KBM-7 (cell line): ENCODE results near the gene NRF1.
"Not testable (repeated sequence)": the region's sequence is repeated elsewhere in the genome, so short reads cannot be mapped to it uniquely, and the experiment has no call there.

Source experiments
- DNase-seq: peaks from one replicate; pipeline ENCODE4 v3.0.0-alpha.2; 2015
- in situ Hi-C: fragments of 300-500 bp; cut with MboI; formaldehyde crosslinking; loops from 2 replicates; pipeline ENCODE4 v1.14.3; 2020; ENCODE audit warnings: low sequenced_read_pairs, low pct_unique_long_range_greater_than_20kb, mixed read lengths

NRF1 gene

GRCh38 chr7:129669901-129670300 lies 58.4 kb downstream of the NRF1 start:
- no peak for DNase-seq
- in situ Hi-C loops = loop anchor here (25.0 kb wide), 1 partner anchor 342 kb away; no protein-coding TSS in a partner anchor

GRCh38 chr7:129670656-129671055 lies 59.1 kb downstream of the NRF1 start:
- no peak for DNase-seq
- in situ Hi-C loops = loop anchor here (25.0 kb wide), 1 partner anchor 342 kb away; no protein-coding TSS in a partner anchor

- in situ Hi-C loops = loop anchor here (25.0 kb wide), 1 partner anchor 341 kb away; no protein-coding TSS in a partner anchor
- no peak for DNase-seq
Measured at GRCh38 chr7:129671266-129671665, 59.7 kb downstream of the NRF1 start.

GRCh38 chr7:129674475-129674874 lies 63.0 kb downstream of the NRF1 start:
- not testable (repeated sequence) for DNase-seq
- in situ Hi-C loops = loop anchor here (25.0 kb wide), 1 partner anchor 338 kb away; no protein-coding TSS in a partner anchor

GRCh38 chr7:129675521-129675920 lies 64.0 kb downstream of the NRF1 start:
- DNase-seq = no peak
- in situ Hi-C loops = no loop called here

- in situ Hi-C loops = no loop called here
Measured at GRCh38 chr7:129676017-129676897, 64.7 kb downstream of the NRF1 start.

GRCh38 chr7:129677796-129678195 lies 66.3 kb downstream of the NRF1 start:
- in situ Hi-C loops = no loop called here
- DNase-seq = no peak

More at GRCh38 chr7:129676017-129676897, 64.7 kb downstream of the NRF1 start:
- peak; percentile 66 for DNase-seq

GRCh38 chr7:129678606-129679005 lies 67.1 kb downstream of the NRF1 start:
- no peak for DNase-seq
- in situ Hi-C loops = no loop called here

- in situ Hi-C loops = no loop called here
- no peak for DNase-seq
Measured at GRCh38 chr7:129680400-129680799, 68.9 kb downstream of the NRF1 start.

- in situ Hi-C loops = no loop called here
- no peak for DNase-seq
Measured at GRCh38 chr7:129684777-129685176, 73.3 kb downstream of the NRF1 start.

- DNase-seq = no peak
- in situ Hi-C loops = no loop called here
Measured at GRCh38 chr7:129686063-129686462, 74.5 kb downstream of the NRF1 start.

- in situ Hi-C loops = no loop called here
- DNase-seq = no peak
Measured at GRCh38 chr7:129688503-129689222, 77.1 kb downstream of the NRF1 start.

GRCh38 chr7:129689995-129690581 lies 78.6 kb downstream of the NRF1 start:
- no peak for DNase-seq
- in situ Hi-C loops = no loop called here

GRCh38 chr7:129690701-129691100 lies 79.2 kb downstream of the NRF1 start:
- DNase-seq = no peak
- in situ Hi-C loops = no loop called here

GRCh38 chr7:129698516-129699418 lies 87.2 kb downstream of the NRF1 start:
- in situ Hi-C loops = no loop called here
- DNase-seq = no peak

GRCh38 chr7:129702316-129702715 lies 90.8 kb downstream of the NRF1 start:
- no peak for DNase-seq
- in situ Hi-C loops = no loop called here

- DNase-seq = no peak
- in situ Hi-C loops = no loop called here
Measured at GRCh38 chr7:129702761-129703338, 91.3 kb downstream of the NRF1 start.

- in situ Hi-C loops = no loop called here
- DNase-seq = no peak
Measured at GRCh38 chr7:129703751-129704150, 92.2 kb downstream of the NRF1 start.
